Measurements from ENCODE around the gene SLC2A8. TPM values are rescaled to one million over a fixed set of nuclear protein-coding genes. Genes with fewer than 3 reads are reported as not detected.

SLC2A8 gene
- total and polyA plus RNA-seq, 10 donors = 10.0 to 32.0 (median 21.0) TPM

DNA sequence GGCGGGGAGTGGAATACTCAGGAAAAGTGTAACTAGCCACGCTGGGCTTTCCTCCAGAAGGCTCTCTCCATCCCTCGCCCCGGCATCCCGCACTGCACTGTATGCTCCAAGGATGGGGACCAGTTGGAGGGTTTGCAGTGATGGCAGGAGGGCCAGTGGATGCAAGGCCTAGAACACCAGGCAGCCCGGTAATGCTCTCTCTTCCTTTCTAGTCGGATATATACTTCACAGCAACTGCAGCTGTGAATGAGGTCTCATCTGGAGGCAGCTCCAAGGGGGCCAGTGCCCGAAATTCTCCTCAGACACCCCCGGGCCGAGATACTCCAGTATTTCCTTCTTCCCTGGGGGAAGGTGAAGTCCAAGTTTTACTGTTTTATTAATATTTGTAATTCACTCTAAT, 10.0 kb upstream of the SLC2A8 start:
- Histone ChIP-seq H3K9me3 (no peaks in the 10 kb centered on the region), H3K4me3 (no peak overlapping the region), H3K27me3 (replicated peaks in 1 of 7) (peaks cover 0 to 52% (median 0%) of the 10 kb centered on the region in 7 donors), H3K4me1 (peaks cover 5 to 20% (median 12%) of the 10 kb centered on the region in 6 donors), H3K27ac (no peak overlapping the region), H3K36me3 (no peaks in the 10 kb centered on the region)
- DNase-seq = no peak
- intact Hi-C loops (cut with DNase I; ENCODE audit: low total_unique reads) = no loop called here
- TF ChIP-seq POLR2AphosphoS5 (IDR thresholded peaks at IDR 0.05) (no peak), POLR2A (IDR thresholded peaks at IDR 0.05) (no peak)
- TF ChIP-seq, protein P1, sequence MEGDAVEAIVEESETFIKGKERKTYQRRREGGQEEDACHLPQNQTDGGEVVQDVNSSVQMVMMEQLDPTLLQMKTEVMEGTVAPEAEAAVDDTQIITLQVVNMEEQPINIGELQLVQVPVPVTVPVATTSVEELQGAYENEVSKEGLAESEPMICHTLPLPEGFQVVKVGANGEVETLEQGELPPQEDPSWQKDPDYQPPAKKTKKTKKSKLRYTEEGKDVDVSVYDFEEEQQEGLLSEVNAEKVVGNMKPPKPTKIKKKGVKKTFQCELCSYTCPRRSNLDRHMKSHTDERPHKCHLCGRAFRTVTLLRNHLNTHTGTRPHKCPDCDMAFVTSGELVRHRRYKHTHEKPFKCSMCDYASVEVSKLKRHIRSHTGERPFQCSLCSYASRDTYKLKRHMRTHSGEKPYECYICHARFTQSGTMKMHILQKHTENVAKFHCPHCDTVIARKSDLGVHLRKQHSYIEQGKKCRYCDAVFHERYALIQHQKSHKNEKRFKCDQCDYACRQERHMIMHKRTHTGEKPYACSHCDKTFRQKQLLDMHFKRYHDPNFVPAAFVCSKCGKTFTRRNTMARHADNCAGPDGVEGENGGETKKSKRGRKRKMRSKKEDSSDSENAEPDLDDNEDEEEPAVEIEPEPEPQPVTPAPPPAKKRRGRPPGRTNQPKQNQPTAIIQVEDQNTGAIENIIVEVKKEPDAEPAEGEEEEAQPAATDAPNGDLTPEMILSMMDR (IDR thresholded peaks at IDR 0.05 in 8 of 11, conservative IDR thresholded peaks at IDR 0.05 in 3 of 11) = no peak
- 90 to 98% (median 92%) methylated on average over 10 of the region's 10 CpGs for whole genome bisulfite sequencing, 5 donors

DNA sequence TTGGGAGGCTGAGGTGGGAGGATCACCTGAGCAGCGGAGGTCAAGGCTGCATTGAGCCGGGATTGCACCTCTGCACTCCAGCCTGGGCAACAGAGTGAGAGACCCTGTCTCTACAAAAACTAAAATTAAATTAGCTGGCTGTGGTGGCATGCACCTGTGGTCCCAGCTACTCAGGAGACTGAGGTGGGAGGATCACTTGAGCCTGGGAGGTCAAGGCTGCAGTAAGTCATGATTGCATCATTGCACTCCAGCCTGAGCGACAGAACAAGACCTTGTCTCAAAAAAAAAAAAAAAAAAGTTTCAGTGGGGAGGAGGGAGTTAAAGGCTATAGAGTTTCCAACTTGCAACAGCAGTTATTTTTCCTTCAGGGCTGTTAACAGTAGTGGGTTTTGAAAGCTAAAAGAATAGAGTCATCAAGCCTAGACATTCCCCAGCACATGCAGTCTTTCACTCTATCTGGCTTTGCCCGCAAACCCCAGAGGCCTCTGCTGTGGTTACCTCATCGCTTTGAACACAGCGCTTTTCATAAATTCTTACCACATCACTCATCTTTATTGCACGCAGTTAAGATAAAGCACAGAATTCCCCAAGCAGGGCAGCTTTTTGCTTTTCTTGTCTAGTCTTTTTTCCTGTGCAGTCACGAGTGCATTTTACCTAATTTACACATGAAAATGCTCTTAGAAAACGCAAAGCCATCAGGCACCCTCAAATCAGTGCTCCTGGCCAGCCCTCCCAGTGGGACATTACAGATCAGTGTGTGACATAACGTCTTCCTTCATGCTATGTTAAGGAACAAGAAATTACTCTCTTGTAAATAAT, 8.7 kb upstream of the SLC2A8 start:
- intact Hi-C loops (cut with DNase I; ENCODE audit: low total_unique reads) = no loop called here
- Histone ChIP-seq H3K27me3 (replicated peaks in 1 of 7) (peaks cover 0 to 49% (median 0%) of the 10 kb centered on the region in 7 donors), H3K4me1 (peaks cover 5 to 20% (median 12%) of the 10 kb centered on the region in 6 donors), H3K9me3 (no peaks in the 10 kb centered on the region), H3K36me3 (no peaks in the 10 kb centered on the region), H3K27ac (no peak overlapping the region), H3K4me3 (no peak overlapping the region)
- 35 to 47% (median 37%) methylated on average over 10 of the region's 10 CpGs for WGBS, 5 donors
- peak; percentile 66 for DNase-seq
- TF ChIP-seq POLR2A (IDR thresholded peaks at IDR 0.05) (no peak), POLR2AphosphoS5 (IDR thresholded peaks at IDR 0.05) (no peak)
- TF ChIP-seq, protein P1 (IDR thresholded peaks at IDR 0.05 in 8 of 11, conservative IDR thresholded peaks at IDR 0.05 in 3 of 11) = no peak

DNA sequence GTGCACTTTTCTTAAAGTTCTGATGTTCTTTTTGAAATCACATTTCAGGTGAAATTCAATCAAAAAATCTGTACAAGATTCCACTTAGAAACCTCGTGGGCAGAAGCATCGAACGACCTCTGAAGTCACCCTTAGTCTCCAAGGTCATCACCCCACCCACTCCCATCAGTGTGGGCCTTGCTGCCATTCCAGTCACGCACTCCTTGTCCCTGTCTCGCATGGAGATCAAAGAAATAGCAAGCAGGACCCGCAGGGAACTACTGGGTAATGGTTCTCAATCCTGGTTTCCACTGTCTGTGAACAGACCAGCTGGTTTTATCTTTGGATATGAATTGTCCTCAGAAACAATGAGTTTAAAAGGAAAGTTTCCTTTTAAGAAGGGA, 8.1 kb upstream of the SLC2A8 start:
- no peak for DNase-seq
- no peak for TF ChIP-seq POLR2A (IDR thresholded peaks at IDR 0.05)
- TF ChIP-seq POLR2AphosphoS5 (IDR thresholded peaks at IDR 0.05) = no peak
- TF ChIP-seq, protein P1 (IDR thresholded peaks at IDR 0.05 in 8 of 11, conservative IDR thresholded peaks at IDR 0.05 in 3 of 11) = no peak
- Histone ChIP-seq H3K36me3 (no peaks in the 10 kb centered on the region), H3K4me1 (peaks cover 5 to 20% (median 12%) of the 10 kb centered on the region in 6 donors), H3K27ac (no peak overlapping the region), H3K9me3 (no peaks in the 10 kb centered on the region), H3K4me3 (no peak overlapping the region), H3K27me3 (replicated peaks in 1 of 7) (peaks cover 0 to 49% (median 0%) of the 10 kb centered on the region in 7 donors)
- intact Hi-C loops (cut with DNase I; ENCODE audit: low total_unique reads) = no loop called here
- 62 to 83% (median 69%) methylated on average over 6 of the region's 6 CpGs for WGBS, 5 donors

Data from spleen (tissue), 11 donors.